Measurements from ENCODE around the gene SMYD4.

The SMYD4 gene

GRCh38 chr17:1829592-1830257 is at the start of gene SMYD4, which contains the start of gene RPA1:
TSS of gene SMYD4 (minus strand) at chr17:1829902. CDS start at chr17:1827994, 1,908 bp downstream.
TSS of gene RPA1 (plus strand) at chr17:1830005. CDS start at chr17:1830094, 89 bp downstream.
- Histone ChIP-seq H3K27ac (ENCODE audit: low read depth, low read length) (peak within 1 kb of the TSS; percentile 80), H3K27me3 (ENCODE audit: control insufficient read depth, insufficient read depth, low read length) (no peaks in the 10 kb centered on the region), H3K4me1 (ENCODE audit: control insufficient read depth, insufficient read depth, low read length) (peaks cover 5% of the 10 kb centered on the region), H3K4me3 (ENCODE audit: low read length) (peak within 1 kb of the TSS; percentile 89), H3K36me3 (ENCODE audit: control insufficient read depth, insufficient read depth, low read length) (no peaks in the 10 kb centered on the region), H3K9ac (ENCODE audit: low read length) (peak within 1 kb of the TSS; percentile 65)

DNA sequence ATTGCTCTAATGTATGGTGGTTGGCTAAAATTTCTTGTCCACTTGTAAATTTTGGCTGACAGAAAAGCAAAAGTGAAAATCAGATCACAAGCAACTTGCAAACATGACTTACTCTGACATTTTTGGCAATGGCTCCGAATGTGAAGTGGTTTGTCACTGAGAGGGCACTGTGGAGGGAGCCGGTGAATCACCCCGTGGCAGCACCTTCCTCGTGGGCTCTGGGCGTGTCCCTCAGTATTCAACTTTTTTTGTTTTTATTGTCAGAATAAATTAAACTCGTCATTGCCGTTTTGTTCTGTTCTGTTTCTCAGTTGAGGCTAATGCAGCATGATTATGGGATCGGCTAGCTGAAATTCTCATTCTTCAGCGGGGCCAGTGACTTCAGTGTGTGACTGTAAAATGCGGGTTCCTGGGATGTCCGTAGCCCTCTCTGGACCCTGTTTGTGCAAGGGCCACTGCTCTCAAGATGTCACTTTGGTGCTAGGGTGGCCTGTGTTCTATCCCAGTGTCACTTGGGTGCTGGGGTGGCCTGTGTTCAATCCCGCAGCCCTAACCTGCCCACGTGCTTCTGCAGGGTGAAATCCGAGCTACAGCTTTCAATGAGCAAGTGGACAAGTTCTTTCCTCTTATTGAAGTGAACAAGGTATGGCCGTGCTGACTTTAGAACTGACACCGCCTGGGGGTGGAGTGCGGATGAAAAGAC is 48.9 kb upstream of the SMYD4 start:
- Histone ChIP-seq H3K4me1 (ENCODE audit: control insufficient read depth, insufficient read depth, low read length) (no peaks in the 10 kb centered on the region), H3K4me3 (ENCODE audit: low read length) (no peak overlapping the region), H3K27me3 (ENCODE audit: control insufficient read depth, insufficient read depth, low read length) (no peaks in the 10 kb centered on the region), H3K27ac (ENCODE audit: low read depth, low read length) (no peak overlapping the region), H3K9ac (ENCODE audit: low read length) (no peak overlapping the region), H3K36me3 (ENCODE audit: control insufficient read depth, insufficient read depth, low read length) (peaks cover 40% of the 10 kb centered on the region)

GRCh38 chr17:1875597-1875996 is 45.9 kb upstream of the SMYD4 start:
- Histone ChIP-seq H3K4me3 (ENCODE audit: low read length) (no peak overlapping the region), H3K9ac (ENCODE audit: low read length) (no peak overlapping the region), H3K36me3 (ENCODE audit: control insufficient read depth, insufficient read depth, low read length) (peaks cover 27% of the 10 kb centered on the region), H3K4me1 (ENCODE audit: control insufficient read depth, insufficient read depth, low read length) (no peaks in the 10 kb centered on the region), H3K27me3 (ENCODE audit: control insufficient read depth, insufficient read depth, low read length) (no peaks in the 10 kb centered on the region), H3K27ac (ENCODE audit: low read depth, low read length) (no peak overlapping the region)

GRCh38 chr17:1873418-1873817 is 43.7 kb upstream of the SMYD4 start:
- no peak overlapping the region for H3K4me3 ChIP-seq (ENCODE audit: low read length)
- H3K27ac ChIP-seq (ENCODE audit: low read depth, low read length) = no peak overlapping the region
- H3K9ac ChIP-seq (ENCODE audit: low read length) = no peak overlapping the region
- H3K4me1 ChIP-seq (ENCODE audit: control insufficient read depth, insufficient read depth, low read length) = no peaks in the 10 kb centered on the region
- H3K27me3 ChIP-seq (ENCODE audit: control insufficient read depth, insufficient read depth, low read length) = no peaks in the 10 kb centered on the region
- peaks cover 18% of the 10 kb centered on the region for H3K36me3 ChIP-seq (ENCODE audit: control insufficient read depth, insufficient read depth, low read length)

- H3K27me3 ChIP-seq (ENCODE audit: control insufficient read depth, insufficient read depth, low read length) = no peaks in the 10 kb centered on the region
- H3K36me3 ChIP-seq (ENCODE audit: control insufficient read depth, insufficient read depth, low read length) = peaks cover 17% of the 10 kb centered on the region
- H3K9ac ChIP-seq (ENCODE audit: low read length) = no peak overlapping the region
- no peaks in the 10 kb centered on the region for H3K4me1 ChIP-seq (ENCODE audit: control insufficient read depth, insufficient read depth, low read length)
- H3K27ac ChIP-seq (ENCODE audit: low read depth, low read length) = no peak overlapping the region
- H3K4me3 ChIP-seq (ENCODE audit: low read length) = no peak overlapping the region
Observed at GRCh38 chr17:1872976-1873375, 43.3 kb upstream of the SMYD4 start.

- Histone ChIP-seq H3K27ac (ENCODE audit: low read depth, low read length) (no peak overlapping the region), H3K36me3 (ENCODE audit: control insufficient read depth, insufficient read depth, low read length) (peaks cover 12% of the 10 kb centered on the region)
Observed at GRCh38 chr17:1872254-1872653, 42.6 kb upstream of the SMYD4 start.

DNA sequence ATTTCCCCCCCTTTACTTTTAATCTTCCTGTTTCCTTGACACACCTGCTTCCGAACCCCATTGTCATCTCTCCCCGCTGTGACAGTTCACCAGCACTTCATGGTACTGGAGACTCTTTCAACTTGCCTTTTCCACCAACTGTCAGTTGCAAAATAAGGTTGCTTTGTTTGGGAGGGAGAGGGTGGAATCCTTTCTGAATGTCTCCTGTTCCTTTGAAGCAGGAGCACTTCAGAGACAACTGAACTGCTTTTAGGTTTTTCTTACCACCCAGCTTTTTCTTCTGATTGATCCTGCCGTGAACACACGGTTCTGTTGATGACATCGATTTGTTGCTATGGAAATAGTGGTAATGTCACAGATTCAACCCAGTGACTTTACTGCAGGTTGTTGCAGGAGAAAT is 42.1 kb upstream of the SMYD4 start:
- no peak overlapping the region for H3K4me3 ChIP-seq (ENCODE audit: low read length)
- no peak overlapping the region for H3K9ac ChIP-seq (ENCODE audit: low read length)
- H3K27me3 ChIP-seq (ENCODE audit: control insufficient read depth, insufficient read depth, low read length) = no peaks in the 10 kb centered on the region
- H3K36me3 ChIP-seq (ENCODE audit: control insufficient read depth, insufficient read depth, low read length) = peaks cover 7% of the 10 kb centered on the region
- no peaks in the 10 kb centered on the region for H3K4me1 ChIP-seq (ENCODE audit: control insufficient read depth, insufficient read depth, low read length)
- H3K27ac ChIP-seq (ENCODE audit: low read depth, low read length) = no peak overlapping the region

More at GRCh38 chr17:1872254-1872653, 42.6 kb upstream of the SMYD4 start:
- H3K4me1 ChIP-seq (ENCODE audit: control insufficient read depth, insufficient read depth, low read length) = no peaks in the 10 kb centered on the region
- H3K4me3 ChIP-seq (ENCODE audit: low read length) = no peak overlapping the region
- no peak overlapping the region for H3K9ac ChIP-seq (ENCODE audit: low read length)
- H3K27me3 ChIP-seq (ENCODE audit: control insufficient read depth, insufficient read depth, low read length) = no peaks in the 10 kb centered on the region

DNA sequence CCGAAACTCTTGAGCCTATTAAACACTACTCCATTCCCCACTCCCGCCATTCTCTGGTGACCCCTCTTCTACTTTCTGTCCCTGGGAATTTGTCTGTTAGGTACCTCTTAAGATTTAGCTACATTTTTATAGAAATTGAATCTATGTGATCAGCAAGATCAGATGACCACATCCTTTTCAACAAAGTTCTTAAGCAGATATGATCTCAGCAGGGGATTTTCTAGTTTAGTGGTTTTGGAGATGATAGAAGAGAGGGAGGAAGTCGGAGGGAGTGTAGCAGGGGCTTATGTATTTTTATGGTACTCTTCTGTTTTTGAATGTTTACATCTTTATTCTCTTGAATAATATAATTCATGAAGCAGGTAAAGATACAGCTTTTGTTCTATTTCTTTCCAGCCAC is 40.9 kb upstream of the SMYD4 start:
- H3K4me1 ChIP-seq (ENCODE audit: control insufficient read depth, insufficient read depth, low read length) = no peaks in the 10 kb centered on the region
- no peak overlapping the region for H3K4me3 ChIP-seq (ENCODE audit: low read length)
- H3K27me3 ChIP-seq (ENCODE audit: control insufficient read depth, insufficient read depth, low read length) = no peaks in the 10 kb centered on the region
- no peak overlapping the region for H3K27ac ChIP-seq (ENCODE audit: low read depth, low read length)
- H3K36me3 ChIP-seq (ENCODE audit: control insufficient read depth, insufficient read depth, low read length) = peaks cover 5% of the 10 kb centered on the region
- no peak overlapping the region for H3K9ac ChIP-seq (ENCODE audit: low read length)

GRCh38 chr17:1868090-1868489 is 38.4 kb upstream of the SMYD4 start:
- no peaks in the 10 kb centered on the region for H3K4me1 ChIP-seq (ENCODE audit: control insufficient read depth, insufficient read depth, low read length)
- peaks cover 5% of the 10 kb centered on the region for H3K36me3 ChIP-seq (ENCODE audit: control insufficient read depth, insufficient read depth, low read length)
- no peak overlapping the region for H3K27ac ChIP-seq (ENCODE audit: low read depth, low read length)
- H3K9ac ChIP-seq (ENCODE audit: low read length) = no peak overlapping the region
- no peak overlapping the region for H3K4me3 ChIP-seq (ENCODE audit: low read length)
- H3K27me3 ChIP-seq (ENCODE audit: control insufficient read depth, insufficient read depth, low read length) = no peaks in the 10 kb centered on the region

DNA sequence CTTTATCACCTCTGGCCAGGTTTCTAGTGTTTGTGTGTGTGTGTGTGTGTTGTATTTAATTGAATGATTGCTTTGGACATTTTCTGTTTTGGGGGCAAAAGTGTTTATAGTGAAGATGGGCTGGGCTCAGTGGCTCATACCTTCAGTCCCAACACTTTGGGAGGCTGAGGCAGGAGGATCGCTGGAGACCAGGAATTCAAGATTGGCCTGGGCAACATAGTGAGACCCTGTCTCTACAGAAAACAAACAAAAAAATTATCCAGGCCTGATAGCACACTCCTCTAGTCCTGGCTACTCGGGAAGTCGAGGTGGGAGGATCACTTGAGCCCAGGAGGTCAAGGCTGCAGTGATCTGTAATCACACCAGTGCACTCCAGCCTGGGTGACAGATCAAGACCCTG is 37.6 kb upstream of the SMYD4 start:
- Histone ChIP-seq H3K4me1 (ENCODE audit: control insufficient read depth, insufficient read depth, low read length) (no peaks in the 10 kb centered on the region), H3K4me3 (ENCODE audit: low read length) (no peak overlapping the region), H3K27ac (ENCODE audit: low read depth, low read length) (no peak overlapping the region), H3K9ac (ENCODE audit: low read length) (no peak overlapping the region), H3K36me3 (ENCODE audit: control insufficient read depth, insufficient read depth, low read length) (peaks cover 5% of the 10 kb centered on the region), H3K27me3 (ENCODE audit: control insufficient read depth, insufficient read depth, low read length) (no peaks in the 10 kb centered on the region)

- H3K27ac ChIP-seq (ENCODE audit: low read depth, low read length) = no peak overlapping the region
Observed at GRCh38 chr17:1865252-1866037, 35.7 kb upstream of the SMYD4 start.

GRCh38 chr17:1861391-1862010 is 31.8 kb upstream of the SMYD4 start:
- no peak overlapping the region for H3K27ac ChIP-seq (ENCODE audit: low read depth, low read length)
- no peaks in the 10 kb centered on the region for H3K27me3 ChIP-seq (ENCODE audit: control insufficient read depth, insufficient read depth, low read length)
- H3K9ac ChIP-seq (ENCODE audit: low read length) = no peak overlapping the region
- no peaks in the 10 kb centered on the region for H3K36me3 ChIP-seq (ENCODE audit: control insufficient read depth, insufficient read depth, low read length)
- no peak overlapping the region for H3K4me3 ChIP-seq (ENCODE audit: low read length)
- H3K4me1 ChIP-seq (ENCODE audit: control insufficient read depth, insufficient read depth, low read length) = no peaks in the 10 kb centered on the region

More at GRCh38 chr17:1865252-1866037, 35.7 kb upstream of the SMYD4 start:
- Histone ChIP-seq H3K4me3 (ENCODE audit: low read length) (no peak overlapping the region), H3K27me3 (ENCODE audit: control insufficient read depth, insufficient read depth, low read length) (no peaks in the 10 kb centered on the region), H3K9ac (ENCODE audit: low read length) (no peak overlapping the region), H3K4me1 (ENCODE audit: control insufficient read depth, insufficient read depth, low read length) (no peaks in the 10 kb centered on the region), H3K36me3 (ENCODE audit: control insufficient read depth, insufficient read depth, low read length) (peaks cover 5% of the 10 kb centered on the region)
